Measurements from ENCODE around the gene ZNF32.
A peak's percentile ranks its signal among the peaks of the same experiment; 100 is the strongest.
"Not testable (repeated sequence)": the region's sequence is repeated elsewhere in the genome, so short reads cannot be mapped to it uniquely, and the experiment has no call there.

The ZNF32 gene

GRCh38 chr10:43622038-43622437 is 26.6 kb downstream of the ZNF32 start:
- no peak for DNase-seq

GRCh38 chr10:43619368-43619767 is 29.3 kb downstream of the ZNF32 start:
- no peak for DNase-seq

DNA sequence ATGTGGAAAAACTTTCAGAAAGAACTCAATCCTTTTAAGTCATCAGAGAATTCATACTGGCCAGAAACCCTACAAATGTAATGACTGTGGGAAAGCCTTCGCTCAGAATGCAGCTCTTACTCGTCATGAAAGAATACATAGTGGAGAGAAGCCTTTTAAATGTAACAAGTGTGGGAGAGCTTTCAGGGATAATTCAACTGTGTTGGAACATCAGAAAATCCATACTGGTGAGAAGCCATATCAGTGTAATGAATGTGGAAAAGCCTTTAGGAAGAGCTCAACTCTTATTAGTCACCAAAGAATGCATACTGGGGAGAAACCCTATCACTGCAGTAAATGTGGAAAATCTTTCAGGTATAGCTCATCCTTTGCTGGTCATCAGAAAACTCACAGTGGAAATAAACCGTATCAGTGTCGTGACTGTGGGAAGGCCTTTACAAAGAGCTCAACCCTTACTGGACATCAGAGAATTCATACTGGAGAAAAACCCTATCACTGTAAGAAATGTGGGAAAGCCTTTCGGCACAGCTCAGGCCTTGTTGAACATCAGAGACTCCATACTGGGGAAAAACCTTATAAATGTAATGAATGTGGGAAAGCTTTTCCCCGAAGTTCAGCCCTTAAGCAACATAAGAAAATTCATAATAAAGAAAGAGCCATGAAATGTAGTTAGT is 31.8 kb downstream of the ZNF32 start:
- no peak for DNase-seq

DNA sequence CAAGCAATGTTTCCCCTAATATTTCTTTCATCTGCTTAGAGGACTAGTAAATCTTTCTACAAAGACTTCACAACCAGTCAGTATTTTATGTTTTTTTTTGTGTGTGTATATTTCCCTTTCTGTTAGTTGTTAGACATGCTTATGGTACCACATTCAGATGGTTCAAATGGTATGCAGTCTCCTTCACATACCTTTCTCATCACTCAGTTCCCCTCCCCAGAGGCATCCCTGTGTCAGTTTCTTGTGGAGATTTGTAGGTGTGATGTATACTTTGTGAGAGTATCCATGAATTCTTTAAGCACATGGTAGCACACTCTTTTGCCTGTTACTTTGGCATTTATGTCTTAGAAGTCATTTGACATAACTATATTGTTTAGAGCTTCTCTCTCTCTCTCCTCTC is 38.0 kb downstream of the ZNF32 start:
- DNase-seq, result no peak

DNA sequence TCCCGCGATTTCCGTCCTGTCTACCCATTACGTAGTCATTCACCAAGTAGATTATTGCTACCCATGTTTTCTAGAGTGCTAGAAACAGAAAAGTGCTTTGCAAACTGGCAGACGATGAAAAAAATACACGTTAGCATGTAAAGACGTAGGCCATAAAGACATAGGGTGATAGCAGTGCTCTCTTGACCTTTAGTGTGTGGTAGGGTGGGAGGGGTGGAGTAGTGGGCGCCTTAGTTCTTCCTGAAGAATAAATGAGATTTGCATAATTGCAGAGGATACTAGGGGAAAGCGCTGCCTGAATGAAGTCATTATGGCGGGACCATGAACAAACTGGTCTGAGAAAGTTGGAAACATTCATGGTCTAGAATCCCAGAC is 41.5 kb downstream of the ZNF32 start:
- no peak for DNase-seq

DNA sequence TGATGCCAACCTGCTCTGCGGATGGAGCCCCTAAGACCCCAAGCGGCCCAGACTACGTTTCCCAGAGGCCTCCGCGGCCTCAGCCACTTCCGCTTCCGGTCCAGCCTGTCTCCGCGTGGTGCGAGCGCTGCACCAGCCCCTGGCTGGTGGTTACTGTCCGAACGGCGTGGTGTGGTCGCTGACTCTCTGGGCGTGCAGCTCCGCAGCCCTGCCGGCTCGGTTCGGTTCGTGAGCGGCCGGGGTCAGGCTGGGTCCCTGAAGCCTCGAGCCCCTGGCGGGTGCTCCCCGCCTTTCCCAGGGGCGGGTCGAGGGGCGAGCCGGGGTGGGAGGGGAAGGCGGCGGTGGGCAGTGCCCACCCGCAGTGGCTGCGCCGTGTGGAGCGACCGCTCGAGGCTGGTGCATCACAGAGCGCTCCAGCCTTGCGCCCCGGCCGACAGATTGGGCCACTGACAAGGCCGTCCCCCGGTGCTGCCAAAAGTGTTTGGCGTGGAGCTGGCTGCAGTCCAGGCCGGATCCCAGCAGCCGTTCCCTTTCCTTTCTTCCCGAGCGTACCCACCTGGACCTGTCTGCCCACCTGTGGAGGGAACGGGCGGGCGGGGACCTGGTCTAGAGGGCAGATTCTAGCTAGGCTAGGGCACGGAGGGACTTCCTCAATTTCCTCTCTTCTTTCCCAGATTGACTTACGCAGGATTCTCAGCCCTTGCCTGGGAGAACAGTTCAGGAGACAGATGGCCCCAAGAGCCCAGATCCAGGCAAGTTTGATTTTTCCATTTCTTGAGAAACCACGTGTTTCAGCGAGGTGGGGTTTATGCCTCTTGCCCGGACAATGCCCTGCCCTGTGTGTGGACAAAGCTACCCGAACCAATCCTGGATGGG is 42.1 kb downstream of the ZNF32 start, which contains the start of gene ZNF485:
Gene ZNF485 (plus strand): TSS at position 116 of the 876 bp plus-strand sequence. CDS start 613 bp downstream, at position 729.
- DNase-seq, result peak; percentile 85

DNA sequence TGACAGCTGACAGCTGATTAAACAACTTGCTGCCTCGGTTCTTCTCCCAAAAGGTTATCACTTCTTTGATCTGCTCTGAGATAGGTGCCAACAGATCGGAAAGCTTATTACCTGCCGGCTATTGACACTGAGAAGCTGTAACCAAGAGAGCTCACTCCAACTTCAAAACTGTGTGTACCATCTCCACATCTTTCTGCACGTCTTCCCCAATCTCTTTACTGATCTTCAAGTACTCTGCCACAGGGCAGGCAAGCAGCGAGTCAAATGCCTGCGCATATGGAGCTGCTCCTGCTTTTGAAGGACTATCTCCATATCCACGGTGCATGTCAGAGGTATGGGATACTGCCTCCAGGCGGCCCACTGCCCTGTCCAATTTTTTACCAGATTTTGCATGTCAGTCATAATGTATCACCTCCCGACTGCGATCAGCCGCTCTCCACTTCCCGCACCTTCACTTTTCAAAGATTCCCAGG is 42.8 kb downstream of the ZNF32 start:
- no peak for DNase-seq

GRCh38 chr10:43601576-43601975 is 47.1 kb downstream of the ZNF32 start:
- not testable (repeated sequence) for DNase-seq

GRCh38 chr10:43599333-43599732 is 49.3 kb downstream of the ZNF32 start:
- DNase-seq, result no peak

- DNase-seq, result no peak
These were observed 50.2 kb downstream of the ZNF32 start for GRCh38 chr10:43598446-43598845.

GRCh38 chr10:43596546-43596945 is 52.1 kb downstream of the ZNF32 start:
- no peak for DNase-seq

DNA sequence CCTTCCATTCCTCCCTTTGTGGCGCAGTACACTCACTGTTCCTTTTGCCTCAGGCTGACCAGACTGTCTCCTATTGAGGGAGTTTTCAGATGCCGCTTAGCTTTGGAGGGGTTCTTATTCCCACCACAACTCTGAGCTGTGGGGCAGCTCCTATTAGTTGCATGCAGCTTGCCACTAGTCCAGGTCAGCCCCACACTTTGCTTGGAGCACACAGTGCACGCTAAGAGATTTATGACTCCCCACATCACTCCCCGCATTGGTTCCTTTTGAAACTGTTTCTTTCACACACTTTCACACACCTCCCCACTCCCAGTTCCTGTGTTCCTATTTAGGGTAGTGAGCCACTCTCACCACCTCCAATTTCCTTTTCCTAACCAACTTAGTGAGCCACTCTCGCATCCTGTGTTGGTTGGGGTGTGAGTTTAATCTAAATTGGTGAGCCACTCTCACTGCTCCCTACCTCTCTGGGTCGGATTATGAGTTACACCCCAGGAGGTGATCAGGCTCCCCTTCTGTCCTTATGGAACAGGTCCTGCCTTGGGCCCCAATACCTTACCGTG is 52.9 kb downstream of the ZNF32 start:
- no peak for DNase-seq

GRCh38 chr10:43594944-43595589 is 53.6 kb downstream of the ZNF32 start:
- DNase-seq, result no peak
